SW 1271 (cell line): ENCODE results near the gene ZNF491.
"Not testable (repeated sequence)": the region's sequence is repeated elsewhere in the genome, so short reads cannot be mapped to it uniquely, and the experiment has no call there.

Experiments used
- DNase-seq, 2 experiments: peaks; one replicate each; lab custom pipeline; 2025; lab: John Stamatoyannopoulos, UW

The ZNF491 gene

GRCh38 chr19:11798391-11799330 is at the start of gene ZNF491:
Gene ZNF491, plus strand, starts transcription at chr19:11798523. Its CDS starts 7,431 bp downstream, at chr19:11805954.
- no peak for DNase-seq

DNA sequence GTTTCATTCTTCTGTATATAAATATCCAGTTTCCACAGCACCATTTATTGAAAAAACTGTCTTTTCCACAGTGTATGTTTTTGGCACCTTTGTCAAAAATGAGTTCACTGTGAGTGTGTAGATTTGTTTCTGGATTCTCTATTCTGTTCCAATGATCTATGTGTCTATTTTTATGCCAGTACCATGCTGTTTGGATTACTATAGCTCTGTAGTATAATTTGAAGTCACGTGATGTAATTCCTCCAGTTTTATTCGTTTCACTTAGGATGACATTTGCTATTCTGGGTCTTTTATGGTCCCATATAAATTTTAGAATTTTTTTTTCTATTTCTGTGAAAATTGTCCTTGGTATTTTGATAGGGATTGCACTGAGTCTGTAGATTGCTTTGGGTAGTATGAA is 48.6 kb upstream of the ZNF491 start:
- no peak for DNase-seq

DNA sequence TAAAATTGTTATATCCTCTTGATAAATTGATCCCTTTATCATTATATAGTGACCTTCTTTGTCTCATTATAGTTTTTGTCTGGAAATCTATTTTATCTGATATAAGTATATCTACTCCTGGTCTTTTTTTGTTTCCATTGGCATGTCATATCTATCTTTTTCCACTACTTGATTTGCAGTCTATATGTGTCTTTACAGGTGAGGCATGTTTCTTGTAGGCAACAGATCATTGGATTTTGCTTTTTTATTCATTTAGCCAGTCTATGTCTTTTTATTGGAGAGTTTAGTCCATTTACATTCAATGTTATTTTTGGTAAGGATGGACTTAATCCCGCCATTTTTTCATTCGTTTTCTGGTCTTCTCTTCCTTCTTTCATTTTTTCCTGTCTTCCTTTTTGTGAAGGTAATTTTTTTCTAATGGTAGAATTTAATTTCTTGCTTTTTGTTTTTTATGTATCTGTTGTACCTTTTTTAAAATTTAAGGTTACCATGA is 46.0 kb upstream of the ZNF491 start:
- DNase-seq, result no peak

DNA sequence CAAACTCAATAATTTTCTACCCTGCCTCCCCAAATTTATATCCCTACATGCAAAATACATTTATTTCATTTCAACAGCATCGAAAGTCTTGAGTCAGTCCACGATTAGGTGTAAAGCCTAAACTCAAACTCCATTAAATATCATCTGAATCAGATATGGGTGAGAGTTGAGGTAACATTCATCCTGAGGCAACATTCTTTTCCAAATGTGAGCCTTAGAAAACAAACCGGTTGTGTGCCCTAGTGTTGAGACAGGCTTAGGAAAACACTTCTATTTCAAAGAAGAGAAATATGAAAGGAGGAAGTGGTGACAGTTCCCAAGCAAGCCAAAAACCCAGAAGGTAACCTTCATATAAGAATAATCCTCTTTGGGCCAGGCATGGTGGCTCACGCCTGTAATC is 43.7 kb upstream of the ZNF491 start:
- DNase-seq, result no peak

- DNase-seq, result no peak
These were observed 41.4 kb upstream of the ZNF491 start for GRCh38 chr19:11756965-11757364.

DNA sequence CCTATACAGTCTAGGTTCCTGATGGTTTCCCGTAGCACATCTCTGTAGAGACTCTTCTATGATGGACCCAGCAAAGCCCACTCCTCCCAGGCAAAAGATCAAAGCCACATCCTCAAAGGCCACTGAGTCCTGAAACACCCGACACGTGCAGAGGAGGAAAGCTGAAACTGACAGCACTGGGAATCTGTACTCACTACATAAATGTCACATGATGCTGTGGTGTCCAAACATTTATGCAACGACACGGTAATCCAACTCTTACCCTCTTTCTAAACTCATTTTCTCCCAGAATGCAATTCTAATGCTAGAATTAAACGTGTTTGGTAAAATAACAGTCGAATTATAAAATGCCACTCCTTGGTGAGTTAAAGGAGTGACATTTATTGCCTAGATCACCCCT is 38.5 kb upstream of the ZNF491 start:
- DNase-seq, result no peak

DNA sequence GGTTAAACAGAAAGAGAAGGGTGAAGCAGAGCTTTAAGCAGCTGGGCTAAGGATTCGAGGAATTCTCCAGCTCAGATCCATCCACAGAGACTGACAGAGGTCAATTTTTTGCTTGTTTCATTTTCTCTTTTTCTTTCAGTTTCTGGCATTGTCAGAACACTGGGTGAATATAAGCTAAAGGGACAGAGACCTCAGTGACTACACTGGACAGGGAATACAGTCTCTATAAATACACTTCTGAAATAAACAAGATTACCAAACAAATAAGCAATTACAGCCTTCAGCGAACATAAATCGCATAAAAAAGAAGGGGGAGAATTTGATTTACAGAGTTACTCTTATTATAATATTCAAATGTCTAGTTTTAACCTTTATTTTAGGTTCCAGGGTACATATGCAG is 35.2 kb upstream of the ZNF491 start:
- no peak for DNase-seq

DNA sequence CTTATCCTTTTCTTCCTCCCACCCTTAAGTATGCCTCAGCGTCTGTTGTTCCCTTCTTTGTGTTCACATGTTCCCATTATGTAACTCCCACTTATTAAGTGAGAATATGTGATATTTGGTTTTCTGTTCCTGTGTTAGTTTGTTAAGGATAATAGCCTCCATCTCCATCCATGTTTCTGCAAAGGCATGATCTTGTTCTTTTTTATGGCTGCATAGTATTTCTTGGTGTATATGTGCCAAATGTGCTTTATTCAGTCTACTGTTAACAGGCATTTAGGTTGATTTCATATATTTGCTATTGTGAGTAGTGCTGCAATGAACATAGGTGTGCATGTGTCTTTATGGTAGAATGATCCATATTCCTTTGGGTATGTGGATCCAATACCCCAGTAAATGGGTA is 34.7 kb upstream of the ZNF491 start:
- no peak for DNase-seq

GRCh38 chr19:11766597-11767591 is 31.4 kb upstream of the ZNF491 start, which contains the start of gene ZNF441:
Gene ZNF441, plus strand, starts transcription at chr19:11767000. Its CDS starts 194 bp downstream, at chr19:11767194.
- peak; percentile 94 for DNase-seq

DNA sequence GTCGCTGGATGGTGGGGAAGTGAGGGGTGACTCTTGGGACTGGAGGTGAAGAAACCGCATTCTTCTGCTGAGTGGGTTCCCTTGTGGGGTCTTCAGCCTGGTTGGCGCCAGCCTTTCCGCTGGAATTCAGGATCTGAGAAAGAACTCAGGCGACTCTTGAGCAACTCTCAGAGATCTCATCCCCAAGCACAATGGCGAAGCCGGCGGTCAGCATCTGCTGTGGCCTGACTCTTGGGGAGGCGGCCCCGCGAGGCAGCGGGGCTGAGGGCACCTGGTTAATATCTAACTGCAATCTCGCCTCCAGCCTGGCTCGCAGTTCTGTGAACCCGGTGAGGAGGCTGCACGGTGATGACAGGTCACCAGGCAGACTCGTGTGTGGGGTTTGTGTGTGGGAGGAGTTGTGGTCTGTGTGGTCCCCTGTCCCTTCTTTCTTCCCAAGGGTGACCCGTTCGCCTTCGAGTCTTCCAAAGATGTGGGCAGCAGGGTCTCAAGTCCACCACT is 30.6 kb upstream of the ZNF491 start:
- no peak for DNase-seq

DNA sequence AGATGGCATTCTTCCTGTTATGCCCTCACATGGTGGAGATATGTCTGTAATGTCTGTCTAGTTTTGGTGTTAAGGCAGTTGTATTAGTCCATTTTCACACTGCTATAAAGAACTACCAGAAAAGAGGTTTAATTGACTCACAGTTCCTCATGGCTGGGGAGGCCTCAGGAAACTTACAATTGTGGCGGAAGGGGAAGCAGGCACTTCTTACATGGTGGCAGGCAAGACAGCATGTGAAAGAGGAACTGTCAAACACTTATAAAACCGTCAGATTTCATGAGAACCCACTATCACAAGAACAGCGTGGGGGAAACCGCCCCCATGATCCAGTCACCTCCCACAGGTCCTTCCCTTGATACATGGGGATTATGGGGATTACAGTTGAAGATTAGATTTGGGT is 28.3 kb upstream of the ZNF491 start:
- no peak for DNase-seq

DNA sequence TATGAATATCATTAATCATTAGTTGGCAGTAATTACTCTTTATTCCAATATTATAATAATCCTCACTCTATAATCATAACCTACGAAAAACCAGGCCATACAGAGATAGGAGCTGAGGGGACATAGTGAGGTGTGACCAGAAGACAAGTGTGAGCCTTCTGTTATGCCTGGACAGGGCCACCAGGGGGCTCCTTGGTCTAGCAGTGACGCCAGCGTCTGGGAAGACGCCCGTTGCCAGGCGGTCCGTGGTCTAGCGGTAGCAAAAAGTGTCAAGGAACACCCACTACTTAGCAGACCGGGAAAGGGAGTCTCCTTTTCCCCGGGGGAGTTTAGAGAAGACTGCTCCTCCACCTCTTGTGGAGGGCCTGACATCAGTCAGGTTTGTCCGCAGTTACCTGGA is 26.8 kb upstream of the ZNF491 start:
- not testable (repeated sequence) for DNase-seq

DNA sequence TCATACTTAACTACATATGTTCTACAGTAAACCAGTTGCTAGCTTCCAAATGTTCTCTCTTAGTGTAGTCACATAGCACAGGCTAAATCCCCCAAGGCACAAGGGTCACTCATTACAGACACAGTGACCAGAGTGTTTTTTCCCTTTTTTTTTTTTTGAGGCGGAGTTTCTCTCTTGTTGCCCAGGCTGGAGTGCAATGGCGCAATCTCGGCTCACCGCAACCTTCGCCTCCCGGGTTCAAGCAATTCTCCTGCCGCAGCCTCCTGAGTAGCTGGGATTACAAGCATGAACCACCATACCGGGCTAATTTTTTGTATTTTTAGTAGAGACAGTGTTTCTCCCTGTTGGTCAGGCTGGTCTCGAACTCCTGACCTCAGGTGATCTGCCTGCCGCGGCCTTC is 21.7 kb upstream of the ZNF491 start:
- not testable (repeated sequence) for DNase-seq

GRCh38 chr19:11780431-11781020 is 17.8 kb upstream of the ZNF491 start:
- no peak for DNase-seq

- no peak for DNase-seq
These were observed 16.8 kb upstream of the ZNF491 start for GRCh38 chr19:11781295-11782057.

DNA sequence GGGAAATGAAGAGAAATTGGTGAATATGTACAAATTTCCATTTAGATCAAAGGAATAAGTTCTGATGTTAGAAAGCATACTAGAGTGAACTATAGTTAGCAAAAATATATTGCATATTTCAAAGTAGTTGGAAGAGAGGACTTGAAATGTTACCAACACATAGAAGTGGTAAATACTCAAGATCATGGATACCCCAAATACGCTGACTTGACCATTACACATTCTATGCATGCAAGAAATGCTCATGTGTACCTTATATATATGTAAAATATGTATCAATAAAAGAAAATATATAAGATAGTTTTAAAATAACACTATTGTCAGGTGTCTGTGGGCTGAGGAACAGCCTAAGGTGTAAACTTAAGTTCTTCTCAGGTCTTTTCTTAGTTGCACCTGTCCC is 14.6 kb upstream of the ZNF491 start:
- DNase-seq, result no peak

DNA sequence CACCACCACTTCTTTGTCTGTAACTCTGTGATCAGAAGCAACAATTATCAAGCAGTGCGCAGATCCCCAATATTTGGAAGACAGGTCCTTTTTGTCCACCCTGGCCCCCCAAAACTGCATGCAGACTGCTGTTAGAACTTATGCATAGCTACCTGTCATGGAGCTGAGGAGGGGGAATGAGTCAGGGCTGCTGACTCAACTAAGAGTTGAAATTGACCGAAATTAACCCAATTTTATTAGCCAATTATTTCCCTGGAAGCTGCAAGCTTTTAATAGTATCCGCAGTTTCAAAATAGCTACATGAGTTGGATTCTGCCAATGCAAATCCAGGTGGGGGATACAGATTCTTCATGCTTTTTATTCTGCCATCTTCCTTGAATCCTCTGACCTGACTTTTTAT is 14.0 kb upstream of the ZNF491 start:
- no peak for DNase-seq

- DNase-seq, result no peak
These were observed 10.8 kb upstream of the ZNF491 start for GRCh38 chr19:11787536-11787935.

DNA sequence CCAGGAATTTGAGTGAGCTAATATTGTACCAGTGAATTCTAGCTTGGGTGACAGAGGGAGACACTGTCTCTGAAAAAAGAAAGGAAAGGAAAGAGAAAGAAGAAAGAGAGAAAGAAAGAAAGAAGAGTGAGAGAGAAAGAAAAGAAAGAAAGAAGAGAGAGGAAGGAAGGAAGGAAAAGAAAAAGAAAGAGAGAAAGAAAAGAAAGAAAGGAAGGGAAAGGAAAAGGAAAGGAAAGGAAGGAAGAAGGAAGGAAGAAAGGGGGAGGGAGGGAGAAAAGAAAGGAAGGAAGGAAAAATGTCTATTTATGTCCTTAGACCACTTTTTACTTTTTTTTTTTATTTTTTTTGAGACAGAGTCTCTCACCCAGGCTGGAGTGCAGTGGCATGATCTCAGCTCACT is 5.4 kb upstream of the ZNF491 start:
- no peak for DNase-seq

DNA sequence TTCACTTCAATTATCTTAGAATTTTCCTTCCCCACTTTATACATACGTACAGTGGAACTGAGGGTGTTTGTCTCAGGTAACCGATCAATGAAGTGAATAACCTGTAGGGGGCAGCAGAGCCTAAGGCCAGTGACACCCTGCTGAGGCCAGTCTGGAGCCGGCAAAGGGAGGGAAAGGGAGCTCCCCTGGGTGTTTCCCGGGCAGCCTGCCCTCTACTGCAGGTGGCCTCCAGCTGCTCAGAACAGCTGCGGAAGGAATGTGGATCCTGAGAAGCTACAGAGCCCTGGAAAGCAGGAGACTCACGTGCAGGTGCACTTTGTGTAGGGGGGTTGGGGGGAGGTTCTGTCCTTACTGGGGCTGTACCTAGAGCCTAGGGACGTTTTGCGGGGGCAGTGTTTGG is 832 bp upstream of the ZNF491 start:
- DNase-seq, result peak in 1 of 2 experiments; percentile 40
